Fibroblast of the aortic adventitia (primary cell): ENCODE results near the gene ADD2. TPM values are rescaled to one million over a fixed set of nuclear protein-coding genes. Genes with fewer than 3 reads are reported as not detected.
A peak's percentile ranks its signal among the peaks of the same experiment; 100 is the strongest.

Experiments
- DNase-seq: peaks from one replicate; pipeline ENCODE4 v3.0.0-alpha.2; 2010; ENCODE audit warnings: low read depth
- H3K4me3 ChIP-seq: 2 replicates; pipeline ENCODE4 v1.5.1; 2011; ENCODE audit warnings: low read depth, mild to moderate bottlenecking, control low read depth, low read length, moderate library complexity
- CTCF ChIP-seq: IDR thresholded peaks from 2 replicates; pipeline ENCODE4 v1.5.1; 2011; ENCODE audit warnings: mild to moderate bottlenecking, low read length, control low read depth, inconsistent platforms; ENCODE audit not compliant: insufficient read depth
- total RNA-seq: library from RNA; depleted of rRNA; stranded (reverse); fragments of >200 nt; gene quantifications from 2 replicates; pipeline ENCODE4 v1.2.3, GENCODE V29; 2012; ENCODE audit warnings: low replicate concordance

The ADD2 gene
- total RNA-seq, 1 donor: 0.36 TPM

DNA sequence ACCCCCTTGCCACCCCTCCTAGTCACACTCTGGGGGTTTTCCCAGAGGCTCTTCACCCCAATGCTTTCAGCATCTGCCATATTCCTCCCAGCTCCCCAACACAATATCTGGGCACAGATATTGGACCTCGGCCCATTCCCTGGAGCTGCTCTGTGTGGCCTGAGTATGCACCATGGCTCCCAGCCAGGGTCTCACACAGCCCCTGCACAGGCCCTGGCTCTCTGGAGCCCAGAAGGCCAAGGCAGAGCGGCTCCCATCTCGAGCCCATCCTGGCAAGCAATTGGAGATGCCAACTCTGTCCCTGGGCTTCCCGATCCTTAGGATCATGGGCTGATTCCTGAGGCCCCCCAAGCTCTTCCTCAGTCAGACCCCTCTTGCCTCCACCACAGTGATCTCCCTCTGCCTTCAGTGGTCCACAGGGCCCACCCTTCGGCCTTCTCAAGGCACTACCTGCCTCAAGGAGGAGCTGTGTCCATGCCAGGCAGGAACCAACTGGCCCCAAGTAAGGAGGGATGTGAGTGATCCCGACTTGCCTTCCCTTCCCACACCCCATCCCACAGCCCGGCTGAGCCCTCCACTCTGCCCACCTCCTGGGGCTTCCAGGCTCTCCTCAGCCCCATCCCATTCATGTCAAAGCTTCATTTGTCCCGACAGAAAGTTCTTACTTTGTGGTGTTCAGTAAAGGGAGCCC lies 62.7 kb downstream of the ADD2 start:
- DNase-seq: no peak
- TF ChIP-seq CTCF: no peak
- no peak overlapping the region for H3K4me3 ChIP-seq

DNA sequence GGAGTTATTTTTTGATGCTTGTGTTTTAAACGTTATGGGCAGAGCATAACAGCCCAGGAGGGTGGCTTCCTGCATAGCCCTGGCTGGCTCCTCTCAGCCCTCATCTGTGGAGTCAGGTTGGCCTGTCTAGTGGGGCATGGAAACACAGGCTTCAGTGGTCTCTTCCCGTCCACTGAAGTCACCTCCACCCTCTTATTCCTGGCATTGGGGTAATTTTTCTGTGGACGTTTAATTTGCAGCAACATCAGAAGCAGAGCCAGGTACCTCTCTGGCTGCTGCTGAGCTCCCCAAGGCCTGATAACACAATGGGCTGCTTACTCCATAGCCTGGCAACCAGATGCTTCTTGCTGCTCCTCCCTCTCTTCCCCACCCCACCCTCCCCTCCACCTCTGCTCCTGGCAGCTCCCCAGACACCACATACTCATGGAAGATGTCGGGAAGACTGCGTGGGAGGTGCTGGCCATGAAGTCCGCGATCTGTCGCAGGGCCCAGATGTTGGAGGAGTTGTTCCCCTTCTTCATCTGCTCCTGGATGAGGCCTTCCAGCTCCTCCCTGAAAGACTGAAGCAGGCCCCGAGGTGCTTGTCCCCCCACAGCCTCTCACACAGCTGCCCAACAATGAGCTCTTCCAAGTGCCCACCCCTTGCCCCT lies 64.0 kb downstream of the ADD2 start:
- DNase-seq: peak; percentile 70
- no peak for TF ChIP-seq CTCF
- H3K4me3 ChIP-seq: no peak overlapping the region

- H3K4me3 ChIP-seq: no peak overlapping the region
- no peak for DNase-seq
- TF ChIP-seq CTCF: no peak
Measured at GRCh38 chr2:70702711-70703395, 65.1 kb downstream of the ADD2 start.

DNA sequence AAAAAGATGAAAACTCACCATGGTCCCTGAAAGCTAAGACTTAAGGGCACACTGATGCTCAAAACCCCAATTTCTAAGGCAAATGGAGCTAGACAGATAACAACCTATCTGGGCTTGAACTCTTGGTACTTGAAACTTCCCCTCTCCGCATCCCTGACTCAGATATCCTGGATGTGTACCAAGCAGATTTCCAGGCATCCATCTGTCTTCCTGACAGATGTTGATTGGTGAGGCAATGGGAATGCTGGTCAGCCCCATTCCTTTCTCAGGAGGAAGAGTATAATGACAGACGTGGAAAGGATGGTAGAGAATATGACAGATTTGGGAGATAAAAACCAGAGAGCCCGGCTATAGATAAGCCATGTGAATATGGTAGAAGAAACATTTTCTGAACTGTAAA lies 69.2 kb downstream of the ADD2 start:
- H3K4me3 ChIP-seq: no peak overlapping the region
- TF ChIP-seq CTCF: no peak
- DNase-seq: peak; percentile 16

DNA sequence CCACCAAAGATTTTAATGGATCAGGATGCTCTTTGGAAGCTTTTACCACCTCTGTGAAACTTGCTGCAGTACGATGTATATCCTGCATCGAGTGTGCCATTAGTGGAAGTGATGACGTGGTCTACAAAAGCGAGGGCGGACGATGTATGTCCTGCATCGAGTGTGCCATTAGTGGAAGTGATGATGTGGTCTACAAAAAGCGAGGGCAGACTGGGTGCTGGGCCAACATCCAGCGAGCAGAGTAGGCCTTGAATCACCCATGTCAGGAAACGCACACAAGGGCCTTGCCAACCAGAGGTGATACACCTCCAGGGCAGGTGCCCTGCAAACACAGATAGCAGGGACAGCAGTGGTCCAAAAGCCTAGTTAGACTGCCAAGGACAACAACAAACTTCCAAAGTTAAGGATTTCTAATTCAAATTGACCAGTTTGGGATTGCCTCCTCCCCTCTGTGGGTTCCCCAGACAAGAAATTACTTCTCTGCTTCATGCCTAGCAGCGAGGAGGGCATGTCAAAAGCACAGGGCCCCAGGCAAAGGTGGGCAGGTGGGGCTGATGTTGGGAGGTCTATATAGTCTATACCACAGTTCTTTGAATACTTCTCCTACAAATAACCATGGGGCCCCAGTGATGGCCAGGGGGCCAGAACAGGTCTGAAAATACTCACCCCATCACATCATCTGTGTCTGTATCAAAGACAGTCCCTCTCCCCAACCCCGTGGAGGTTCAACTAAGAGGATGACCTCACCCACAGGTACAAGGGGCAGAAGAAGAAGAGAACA lies 70.2 kb downstream of the ADD2 start:
- no peak overlapping the region for H3K4me3 ChIP-seq
- no peak for TF ChIP-seq CTCF
- no peak for DNase-seq

- no peak for TF ChIP-seq CTCF
- no peak for DNase-seq
- no peak overlapping the region for H3K4me3 ChIP-seq
Measured at GRCh38 chr2:70696142-70696541, 71.9 kb downstream of the ADD2 start.
